GM06990 (cell line): ENCODE data around the gene SCLY.

Experiments used
- DNase-seq: peaks from one replicate; pipeline ENCODE4 v3.0.0-alpha.2; 2011; ENCODE audit not compliant: insufficient read length; ENCODE audit errors: extremely low read depth
- H3K27me3 ChIP-seq: replicated peaks from 2 replicates; pipeline ENCODE4 v1.6.0; 2011; ENCODE audit warnings: low read length; ENCODE audit not compliant: control insufficient read depth, insufficient read depth
- H3K36me3 ChIP-seq: 2 replicates; pipeline ENCODE4 v1.5.1; 2011; ENCODE audit warnings: low read length; ENCODE audit not compliant: control insufficient read depth, insufficient read depth
- H3K4me3 ChIP-seq: replicated peaks from 2 replicates; pipeline ENCODE4 v1.5.1; 2011; ENCODE audit warnings: low read depth, mild to moderate bottlenecking, control low read depth, low read length
- TF ChIP-seq, protein P1 (sequence below): IDR thresholded peaks from 2 replicates; pipeline ENCODE4 v1.5.1; 2011; ENCODE audit warnings: low read length, control low read depth, mild to moderate bottlenecking, inconsistent platforms; ENCODE audit not compliant: insufficient read depth, poor library complexity, severe bottlenecking

SCLY gene

GRCh38 chr2:238020816-238021215 lies 40.0 kb upstream of the SCLY start:
- Histone ChIP-seq H3K36me3 (peaks cover 3% of the 10 kb centered on the region), H3K4me3 (no peak overlapping the region), H3K27me3 (no peaks in the 10 kb centered on the region)
- TF ChIP-seq, protein P1, sequence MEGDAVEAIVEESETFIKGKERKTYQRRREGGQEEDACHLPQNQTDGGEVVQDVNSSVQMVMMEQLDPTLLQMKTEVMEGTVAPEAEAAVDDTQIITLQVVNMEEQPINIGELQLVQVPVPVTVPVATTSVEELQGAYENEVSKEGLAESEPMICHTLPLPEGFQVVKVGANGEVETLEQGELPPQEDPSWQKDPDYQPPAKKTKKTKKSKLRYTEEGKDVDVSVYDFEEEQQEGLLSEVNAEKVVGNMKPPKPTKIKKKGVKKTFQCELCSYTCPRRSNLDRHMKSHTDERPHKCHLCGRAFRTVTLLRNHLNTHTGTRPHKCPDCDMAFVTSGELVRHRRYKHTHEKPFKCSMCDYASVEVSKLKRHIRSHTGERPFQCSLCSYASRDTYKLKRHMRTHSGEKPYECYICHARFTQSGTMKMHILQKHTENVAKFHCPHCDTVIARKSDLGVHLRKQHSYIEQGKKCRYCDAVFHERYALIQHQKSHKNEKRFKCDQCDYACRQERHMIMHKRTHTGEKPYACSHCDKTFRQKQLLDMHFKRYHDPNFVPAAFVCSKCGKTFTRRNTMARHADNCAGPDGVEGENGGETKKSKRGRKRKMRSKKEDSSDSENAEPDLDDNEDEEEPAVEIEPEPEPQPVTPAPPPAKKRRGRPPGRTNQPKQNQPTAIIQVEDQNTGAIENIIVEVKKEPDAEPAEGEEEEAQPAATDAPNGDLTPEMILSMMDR, result no peak
- DNase-seq, result no peak

GRCh38 chr2:238021327-238021726 lies 39.5 kb upstream of the SCLY start:
- no peak for DNase-seq
- peaks cover 3% of the 10 kb centered on the region for H3K36me3 ChIP-seq
- TF ChIP-seq, protein P1, result no peak

GRCh38 chr2:238022594-238023157 lies 38.1 kb upstream of the SCLY start:
- peaks cover 5% of the 10 kb centered on the region for H3K36me3 ChIP-seq
- no peak for DNase-seq
- no peak overlapping the region for H3K4me3 ChIP-seq
- no peaks in the 10 kb centered on the region for H3K27me3 ChIP-seq
- TF ChIP-seq, protein P1, result no peak

More at GRCh38 chr2:238021327-238021726, 39.5 kb upstream of the SCLY start:
- H3K27me3 ChIP-seq, result no peaks in the 10 kb centered on the region
- no peak overlapping the region for H3K4me3 ChIP-seq

GRCh38 chr2:238023608-238024007 lies 37.2 kb upstream of the SCLY start:
- Histone ChIP-seq H3K27me3 (no peaks in the 10 kb centered on the region), H3K4me3 (no peak overlapping the region), H3K36me3 (peaks cover 6% of the 10 kb centered on the region)
- no peak for DNase-seq
- TF ChIP-seq, protein P1, result no peak

- no peak for DNase-seq
- Histone ChIP-seq H3K36me3 (peaks cover 6% of the 10 kb centered on the region), H3K27me3 (no peaks in the 10 kb centered on the region), H3K4me3 (no peak overlapping the region)
- TF ChIP-seq, protein P1, result no peak
These were observed 35.8 kb upstream of the SCLY start for GRCh38 chr2:238024986-238025385.

GRCh38 chr2:238025741-238026360 lies 35.0 kb upstream of the SCLY start:
- TF ChIP-seq, protein P1, result no peak
- no peak overlapping the region for H3K4me3 ChIP-seq
- no peak for DNase-seq
- no peaks in the 10 kb centered on the region for H3K27me3 ChIP-seq
- H3K36me3 ChIP-seq, result peaks cover 12% of the 10 kb centered on the region
